ENCODE measurements around the gene TLX2. TPM values are rescaled to one million over a fixed set of nuclear protein-coding genes. Genes with fewer than 3 reads are reported as not detected.
A peak's percentile ranks its signal among the peaks of the same experiment; 100 is the strongest.

TLX2 gene
- total RNA-seq, 2 experiments from 2014 or later: 0.16 TPM; not detected in 1

DNA sequence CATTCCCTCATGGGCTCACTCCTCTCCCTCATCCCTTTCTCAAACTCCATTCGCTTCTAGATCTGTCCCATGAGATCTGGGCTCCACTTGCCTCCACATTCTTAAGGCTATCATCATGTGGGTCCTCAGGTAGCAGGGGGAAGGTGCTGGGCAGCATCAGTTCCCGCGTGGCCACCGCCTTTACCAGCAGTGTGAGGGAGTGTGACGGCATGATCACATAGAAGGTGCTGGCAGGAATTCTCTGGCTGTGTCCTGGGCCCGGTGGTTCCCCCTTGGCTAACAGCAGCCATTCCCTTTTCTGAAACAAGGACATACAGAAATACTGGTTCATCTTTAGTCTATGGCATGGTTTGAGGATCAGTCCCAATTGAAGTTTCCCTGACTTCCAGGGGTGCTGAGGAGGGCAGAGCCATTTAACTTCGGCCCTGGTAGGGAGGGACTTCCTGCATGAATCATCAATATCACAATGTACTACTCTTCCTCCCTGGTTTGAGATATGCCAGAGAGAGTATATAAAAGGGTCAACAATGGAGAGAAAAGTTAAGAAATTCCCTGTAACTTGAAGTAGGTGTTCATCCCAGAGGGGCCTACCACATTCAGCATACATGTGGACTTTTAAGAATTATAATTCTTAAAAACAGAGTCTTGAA, 48.0 kb downstream of the TLX2 start:
- Mint-ChIP-seq H3K4me3 (no peak overlapping the region), H3K36me3 (ENCODE audit: low read depth) (no peaks in the 10 kb centered on the region), H3K4me1 (ENCODE audit: low read depth) (peaks cover 18% of the 10 kb centered on the region), H3K9me3 (no peaks in the 10 kb centered on the region), H3K27me3 (peaks cover 24% of the 10 kb centered on the region), H3K27ac (no peak overlapping the region)
- no peak for DNase-seq
- CTCF ChIA-PET: no interaction called here
- no peak for ATAC-seq
- intact Hi-C loops (cut with micrococcal nuclease): no loop called here
- POLR2A ChIA-PET: no interaction called here
- TF ChIP-seq, protein P1, sequence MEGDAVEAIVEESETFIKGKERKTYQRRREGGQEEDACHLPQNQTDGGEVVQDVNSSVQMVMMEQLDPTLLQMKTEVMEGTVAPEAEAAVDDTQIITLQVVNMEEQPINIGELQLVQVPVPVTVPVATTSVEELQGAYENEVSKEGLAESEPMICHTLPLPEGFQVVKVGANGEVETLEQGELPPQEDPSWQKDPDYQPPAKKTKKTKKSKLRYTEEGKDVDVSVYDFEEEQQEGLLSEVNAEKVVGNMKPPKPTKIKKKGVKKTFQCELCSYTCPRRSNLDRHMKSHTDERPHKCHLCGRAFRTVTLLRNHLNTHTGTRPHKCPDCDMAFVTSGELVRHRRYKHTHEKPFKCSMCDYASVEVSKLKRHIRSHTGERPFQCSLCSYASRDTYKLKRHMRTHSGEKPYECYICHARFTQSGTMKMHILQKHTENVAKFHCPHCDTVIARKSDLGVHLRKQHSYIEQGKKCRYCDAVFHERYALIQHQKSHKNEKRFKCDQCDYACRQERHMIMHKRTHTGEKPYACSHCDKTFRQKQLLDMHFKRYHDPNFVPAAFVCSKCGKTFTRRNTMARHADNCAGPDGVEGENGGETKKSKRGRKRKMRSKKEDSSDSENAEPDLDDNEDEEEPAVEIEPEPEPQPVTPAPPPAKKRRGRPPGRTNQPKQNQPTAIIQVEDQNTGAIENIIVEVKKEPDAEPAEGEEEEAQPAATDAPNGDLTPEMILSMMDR (IDR thresholded peaks at IDR 0.05): no peak

DNA sequence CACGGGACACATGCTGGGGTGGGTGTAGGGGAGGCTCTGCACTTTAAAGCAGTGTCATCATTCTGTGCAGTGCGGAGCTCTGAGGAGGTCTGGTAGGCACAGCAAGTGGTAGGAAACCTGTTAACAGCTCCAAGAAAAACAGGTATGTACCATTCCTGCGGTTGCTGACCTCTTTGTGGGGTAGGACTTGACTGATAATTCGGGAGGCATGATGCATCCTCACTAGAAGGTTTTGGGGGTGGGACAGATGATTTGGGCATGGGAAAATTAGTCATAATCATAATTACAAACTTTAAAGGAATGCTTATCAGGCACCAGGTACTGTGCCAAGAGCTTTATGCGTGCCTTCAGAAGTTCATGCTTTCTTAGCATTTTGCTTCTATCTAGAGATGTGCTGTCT, 50.0 kb downstream of the TLX2 start:
- Mint-ChIP-seq H3K36me3 (ENCODE audit: low read depth) (no peaks in the 10 kb centered on the region), H3K27me3 (peaks cover 26% of the 10 kb centered on the region), H3K4me1 (ENCODE audit: low read depth) (peaks cover 31% of the 10 kb centered on the region), H3K4me3 (no peak overlapping the region), H3K9me3 (no peaks in the 10 kb centered on the region), H3K27ac (no peak overlapping the region)
- ChIA-PET POLR2A (interaction anchor here (0.7 kb wide), 1 partner anchor 54 kb away, joined by 3 read pairs; no protein-coding TSS in a partner anchor), CTCF (interaction anchor here (0.7 to 1.3 kb wide), 3 partner anchors 22 to 35 kb away, joined by 3 to 4 read pairs (median 3); partner anchors contain the start of genes AUP1 and HTRA2)
- intact Hi-C loops (cut with micrococcal nuclease): no loop called here
- no peak for DNase-seq
- ATAC-seq: no peak
- TF ChIP-seq, protein P1 (IDR thresholded peaks at IDR 0.05): no peak

DNA sequence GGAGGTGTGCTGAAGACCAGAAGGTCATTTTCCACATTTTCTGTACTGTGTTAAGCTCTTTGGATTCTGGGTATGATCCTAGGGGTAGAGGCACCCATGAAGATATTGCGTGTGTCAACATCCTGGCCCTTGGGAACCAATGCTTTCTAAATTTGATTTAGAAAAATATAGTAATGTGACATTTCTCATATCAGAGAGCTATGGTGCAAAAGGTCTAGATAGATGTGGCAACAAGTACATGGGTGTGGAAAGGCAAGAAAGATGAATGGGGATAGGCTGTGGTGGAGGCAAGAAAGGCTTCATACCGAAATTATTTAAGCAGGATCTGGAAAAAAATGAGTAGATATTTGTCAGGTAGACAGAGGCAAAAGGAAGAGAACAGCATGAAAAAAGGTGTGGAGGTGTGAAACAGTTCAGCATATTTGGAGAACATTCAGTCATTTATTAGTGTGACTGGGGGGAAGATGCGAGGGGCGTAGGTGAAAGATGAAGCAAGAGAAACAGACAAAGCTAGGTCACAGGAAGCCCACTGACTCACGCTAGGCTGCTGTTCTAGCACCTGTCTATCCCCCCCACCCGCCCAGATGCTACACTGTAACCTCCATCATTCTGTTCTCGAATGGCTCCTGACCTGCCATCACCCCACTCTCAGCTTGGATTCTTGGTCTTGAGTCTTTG, 52.0 kb downstream of the TLX2 start:
- TF ChIP-seq, protein P1 (IDR thresholded peaks at IDR 0.05): no peak
- ATAC-seq (peak; percentile 52), DNase-seq (peak; percentile 51)
- peaks cover 21% of the 10 kb centered on the region for H3K27me3 Mint-ChIP-seq
- ChIA-PET CTCF (interaction anchor here (0.8 to 2.9 kb wide), 6 partner anchors 11 to 34 kb away, joined by 3 to 15 read pairs (median 4); no protein-coding TSS in a partner anchor), POLR2A (interaction anchor here (0.7 to 2.3 kb wide), 7 partner anchors 9 to 94 kb away, joined by 3 to 11 read pairs (median 4); partner anchors contain the start of genes DOK1, LOXL3, MRPL53 and TLX2)
- H3K36me3 Mint-ChIP-seq (ENCODE audit: low read depth): no peaks in the 10 kb centered on the region
- H3K4me1 Mint-ChIP-seq (ENCODE audit: low read depth): peaks cover 30% of the 10 kb centered on the region
- intact Hi-C loops (cut with micrococcal nuclease): no loop called here
- H3K9me3 Mint-ChIP-seq: no peaks in the 10 kb centered on the region
- H3K4me3 Mint-ChIP-seq: peak overlapping the region; percentile 22
- peak overlapping the region; percentile 82 for H3K27ac Mint-ChIP-seq

DNA sequence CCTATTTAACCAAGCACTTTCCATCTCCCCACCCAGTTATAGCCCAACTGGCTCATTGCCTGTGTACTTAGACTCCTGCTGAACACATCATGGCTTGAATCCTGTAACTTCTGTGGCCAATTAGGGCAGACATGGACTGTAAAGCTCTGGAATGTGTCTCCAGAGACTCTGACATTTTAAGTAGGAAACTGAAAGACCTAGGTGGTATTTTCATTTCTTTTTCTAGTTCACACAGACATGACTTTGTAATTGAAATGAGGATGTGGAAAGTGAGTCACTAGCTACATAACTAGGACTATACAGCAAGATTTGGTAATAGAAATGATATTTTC, 52.5 kb downstream of the TLX2 start:
- peak; percentile 64 for ATAC-seq
- ChIA-PET POLR2A (interaction anchor here (0.7 to 2.3 kb wide), 8 partner anchors 10 to 94 kb away, joined by 3 to 11 read pairs (median 4); partner anchors contain the start of genes DOK1, LOXL3, MRPL53 and TLX2), CTCF (interaction anchor here (0.8 to 2.9 kb wide), 9 partner anchors 10 to 175 kb away, joined by 3 to 15 read pairs (median 3); partner anchors contain the start of genes CCDC142 and TTC31)
- no peaks in the 10 kb centered on the region for H3K36me3 Mint-ChIP-seq (ENCODE audit: low read depth)
- peaks cover 16% of the 10 kb centered on the region for H3K27me3 Mint-ChIP-seq
- peak overlapping the region; percentile 82 for H3K27ac Mint-ChIP-seq
- intact Hi-C loops (cut with micrococcal nuclease): no loop called here
- H3K4me1 Mint-ChIP-seq (ENCODE audit: low read depth): peaks cover 30% of the 10 kb centered on the region
- H3K4me3 Mint-ChIP-seq: peak overlapping the region; percentile 22
- DNase-seq: no peak
- no peaks in the 10 kb centered on the region for H3K9me3 Mint-ChIP-seq
- TF ChIP-seq, protein P1 (IDR thresholded peaks at IDR 0.05): no peak

Other genes starting within 250 kb of the TLX2 start
- gene SLC4A5, start 171.0 kb upstream of the TLX2 start, total RNA-seq: 1 to 10 TPM; 1.8 to 2.0 TPM
- 10 to 100 TPM; 67.3 to 81.4 TPM for gene DCTN1, start 134.1 kb upstream of the TLX2 start, total RNA-seq
- 1 to 10 TPM; 2.6 to 3.9 TPM for gene C2orf81, start 92.8 kb upstream of the TLX2 start, total RNA-seq
- gene WDR54, start 92.7 kb upstream of the TLX2 start, total RNA-seq: 100 to 1,000 TPM; 129 to 132 TPM
- 1 to 10 TPM; 1.2 to 1.6 TPM for gene RTKN, start 72.5 kb upstream of the TLX2 start, total RNA-seq
- gene INO80B, start 59.4 kb upstream of the TLX2 start, total RNA-seq: 10 to 100 TPM; 23.9 to 24.2 TPM
- 10 to 100 TPM; 20.3 to 23.0 TPM for gene WBP1, start 56.0 kb upstream of the TLX2 start, total RNA-seq
- 10 to 100 TPM; 50.8 to 53.1 TPM for gene MOGS, start 49.1 kb upstream of the TLX2 start, total RNA-seq
- gene MRPL53, start 41.8 kb upstream of the TLX2 start, total RNA-seq: 100 to 1,000 TPM; 111 to 113 TPM
- 10 to 100 TPM in 1 of 2 experiments, 1 to 10 TPM in 1; 7.2 to 10.3 TPM for gene CCDC142, start 31.5 kb upstream of the TLX2 start, total RNA-seq
- 10 to 100 TPM; 20.3 to 21.9 TPM for gene TTC31, start 31.4 kb upstream of the TLX2 start, total RNA-seq
- gene LBX2, start 14.8 kb upstream of the TLX2 start, total RNA-seq: under 1 TPM; 0.36 to 0.43 TPM
- gene PCGF1, start 6.8 kb upstream of the TLX2 start, total RNA-seq: 10 to 100 TPM; 16.1 to 21.1 TPM
- under 1 TPM; 0.50 to 0.96 TPM for gene DQX1, start 11.8 kb downstream of the TLX2 start, total RNA-seq
- 10 to 100 TPM; 90.8 to 92.7 TPM for gene AUP1, start 15.3 kb downstream of the TLX2 start, total RNA-seq
- gene HTRA2, start 15.5 kb downstream of the TLX2 start, total RNA-seq: 10 to 100 TPM; 42.0 to 45.0 TPM
- gene LOXL3, start 39.5 kb downstream of the TLX2 start, total RNA-seq: under 1 TPM; 0.38 to 0.60 TPM
- gene DOK1, start 40.3 kb downstream of the TLX2 start, total RNA-seq: 10 to 100 TPM; 15.0 to 16.6 TPM
- gene M1AP, start 133.9 kb downstream of the TLX2 start, total RNA-seq: not detected
- gene SEMA4F, start 139.8 kb downstream of the TLX2 start, total RNA-seq: 1 to 10 TPM; 3.1 to 4.2 TPM

Measured in activated CD8-positive, alpha-beta T cell treated with anti-CD3 and anti-CD28 coated beads for 36 hours (primary cell).